D341Med (cell line): ENCODE measurements around the gene UBA7.
"Not testable (repeated sequence)": the region's sequence is repeated elsewhere in the genome, so short reads cannot be mapped to it uniquely, and the experiment has no call there.

Experiments used
- DNase-seq: peaks from one replicate; pipeline ENCODE4 v3.0.0; 2012; ENCODE audit warnings: low spot score

UBA7 gene

GRCh38 chr3:49813497-49814174, at the start of gene UBA7:
Gene UBA7, minus strand, starts transcription at chr3:49813953. Its CDS starts 166 bp downstream, at chr3:49813787.
- DNase-seq: no peak

- DNase-seq: no peak
These were observed 46.0 kb upstream of the UBA7 start for GRCh38 chr3:49859576-49860305.

- peak; percentile 100 for DNase-seq
These were observed 42.6 kb upstream of the UBA7 start, which contains the start of gene TRAIP for GRCh38 chr3:49856181-49857005. Gene TRAIP, minus strand, starts transcription at chr3:49856564. Its CDS starts 111 bp downstream, at chr3:49856453.

- no peak for DNase-seq
These were observed 41.9 kb upstream of the UBA7 start for GRCh38 chr3:49855662-49856061.

GRCh38 chr3:49845694-49846093, 31.9 kb upstream of the UBA7 start:
- DNase-seq: no peak

- no peak for DNase-seq
These were observed 30.9 kb upstream of the UBA7 start for GRCh38 chr3:49844464-49845183.

- no peak for DNase-seq
These were observed 29.2 kb upstream of the UBA7 start for GRCh38 chr3:49842843-49843517.

- no peak for DNase-seq
These were observed 28.1 kb upstream of the UBA7 start for GRCh38 chr3:49841806-49842205.

GRCh38 chr3:49841126-49841696, 27.5 kb upstream of the UBA7 start:
- peak; percentile 76 for DNase-seq

GRCh38 chr3:49840388-49840787, 26.6 kb upstream of the UBA7 start:
- DNase-seq: peak; percentile 18

- DNase-seq: peak; percentile 84
These were observed 25.5 kb upstream of the UBA7 start for GRCh38 chr3:49839193-49839809.

GRCh38 chr3:49831341-49831740, 17.6 kb upstream of the UBA7 start:
- DNase-seq: no peak

- DNase-seq: no peak
These were observed 12.3 kb upstream of the UBA7 start for GRCh38 chr3:49826016-49826415.

- not testable (repeated sequence) for DNase-seq
These were observed 9.4 kb upstream of the UBA7 start for GRCh38 chr3:49823131-49823530.

GRCh38 chr3:49812916-49813496, 747 bp downstream of the UBA7 start:
- no peak for DNase-seq

- DNase-seq: no peak
These were observed 6.2 kb downstream of the UBA7 start for GRCh38 chr3:49807431-49808114.

- no peak for DNase-seq
These were observed 6.9 kb downstream of the UBA7 start for GRCh38 chr3:49806850-49807249.

- DNase-seq: no peak
These were observed 7.7 kb downstream of the UBA7 start for GRCh38 chr3:49805897-49806701.

- DNase-seq: no peak
These were observed 8.4 kb downstream of the UBA7 start for GRCh38 chr3:49805367-49805782.
